VCaP (cell line): ENCODE measurements around the gene RNF180.
"Not testable (repeated sequence)": the region's sequence is repeated elsewhere in the genome, so short reads cannot be mapped to it uniquely, and the experiment has no call there.

Experiments used
- H3K27ac ChIP-seq: fragments of 450-650 bp; 2 replicates; pipeline ENCODE4 v1.5.1; 2017
- TF ChIP-seq, protein P1 (sequence below): fragments of 450-650 bp; conservative IDR thresholded peaks from 2 replicates; pipeline ENCODE4 v1.5.1; 2017; ENCODE audit warnings: mild to moderate bottlenecking, moderate library complexity

The RNF180 gene

DNA sequence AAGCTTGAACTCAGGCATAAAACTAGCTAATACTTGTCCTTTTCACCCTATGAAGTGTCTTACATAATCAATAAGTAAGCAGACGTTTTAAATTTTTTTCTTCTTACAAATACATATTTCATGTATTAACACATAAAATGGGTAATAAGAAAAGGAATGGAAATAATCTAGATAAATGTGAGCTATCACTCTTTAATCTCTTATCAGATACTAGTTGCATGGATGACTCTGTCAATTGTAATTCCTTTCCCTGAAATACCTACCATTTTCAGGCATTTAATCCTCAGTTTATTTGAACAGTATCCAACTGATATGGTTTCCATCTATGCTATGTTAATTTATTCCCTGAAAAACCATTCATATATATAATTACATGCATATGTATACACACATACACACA, 174.1 kb downstream of the RNF180 start:
- TF ChIP-seq, protein P1, sequence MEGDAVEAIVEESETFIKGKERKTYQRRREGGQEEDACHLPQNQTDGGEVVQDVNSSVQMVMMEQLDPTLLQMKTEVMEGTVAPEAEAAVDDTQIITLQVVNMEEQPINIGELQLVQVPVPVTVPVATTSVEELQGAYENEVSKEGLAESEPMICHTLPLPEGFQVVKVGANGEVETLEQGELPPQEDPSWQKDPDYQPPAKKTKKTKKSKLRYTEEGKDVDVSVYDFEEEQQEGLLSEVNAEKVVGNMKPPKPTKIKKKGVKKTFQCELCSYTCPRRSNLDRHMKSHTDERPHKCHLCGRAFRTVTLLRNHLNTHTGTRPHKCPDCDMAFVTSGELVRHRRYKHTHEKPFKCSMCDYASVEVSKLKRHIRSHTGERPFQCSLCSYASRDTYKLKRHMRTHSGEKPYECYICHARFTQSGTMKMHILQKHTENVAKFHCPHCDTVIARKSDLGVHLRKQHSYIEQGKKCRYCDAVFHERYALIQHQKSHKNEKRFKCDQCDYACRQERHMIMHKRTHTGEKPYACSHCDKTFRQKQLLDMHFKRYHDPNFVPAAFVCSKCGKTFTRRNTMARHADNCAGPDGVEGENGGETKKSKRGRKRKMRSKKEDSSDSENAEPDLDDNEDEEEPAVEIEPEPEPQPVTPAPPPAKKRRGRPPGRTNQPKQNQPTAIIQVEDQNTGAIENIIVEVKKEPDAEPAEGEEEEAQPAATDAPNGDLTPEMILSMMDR, result no peak
- H3K27ac ChIP-seq, result no peak overlapping the region

DNA sequence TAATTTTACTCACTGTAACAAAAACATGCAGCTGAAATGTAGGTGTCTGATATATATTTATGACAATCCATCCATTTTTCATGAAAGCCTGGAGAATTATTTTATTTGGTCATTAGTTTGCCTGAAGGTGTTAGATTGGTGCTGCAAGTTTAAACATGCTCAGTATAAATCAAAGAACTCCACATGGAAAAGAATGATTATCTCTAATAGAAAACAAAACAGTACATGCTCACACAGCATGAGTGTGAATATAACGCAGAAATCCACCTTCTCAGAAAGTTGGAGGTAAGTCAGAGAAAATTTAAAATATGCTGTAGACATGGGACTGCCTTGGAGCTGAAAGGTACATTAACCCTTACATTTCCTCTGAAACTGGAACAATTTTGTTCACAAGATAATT, 174.7 kb downstream of the RNF180 start:
- H3K27ac ChIP-seq, result no peak overlapping the region
- TF ChIP-seq, protein P1, result no peak

DNA sequence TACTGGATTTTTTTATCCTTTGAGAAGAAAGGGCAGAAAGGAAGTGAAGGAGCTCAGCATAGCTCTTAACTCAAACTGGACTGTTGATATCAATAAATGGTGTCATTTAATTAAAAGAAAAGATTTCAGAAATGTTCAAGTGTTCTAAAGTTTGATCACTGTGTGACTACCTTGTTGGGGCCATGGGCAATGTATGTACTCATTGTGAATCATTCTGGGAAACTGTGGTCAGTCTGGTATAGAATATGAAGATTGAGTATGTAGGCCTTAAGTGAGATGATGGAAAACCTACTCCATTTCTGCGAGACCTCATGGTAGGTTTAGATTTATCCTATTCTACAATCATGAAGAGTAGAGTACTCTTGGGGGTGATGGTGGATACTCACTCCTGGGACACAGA, 175.7 kb downstream of the RNF180 start:
- TF ChIP-seq, protein P1, result no peak
- no peak overlapping the region for H3K27ac ChIP-seq

DNA sequence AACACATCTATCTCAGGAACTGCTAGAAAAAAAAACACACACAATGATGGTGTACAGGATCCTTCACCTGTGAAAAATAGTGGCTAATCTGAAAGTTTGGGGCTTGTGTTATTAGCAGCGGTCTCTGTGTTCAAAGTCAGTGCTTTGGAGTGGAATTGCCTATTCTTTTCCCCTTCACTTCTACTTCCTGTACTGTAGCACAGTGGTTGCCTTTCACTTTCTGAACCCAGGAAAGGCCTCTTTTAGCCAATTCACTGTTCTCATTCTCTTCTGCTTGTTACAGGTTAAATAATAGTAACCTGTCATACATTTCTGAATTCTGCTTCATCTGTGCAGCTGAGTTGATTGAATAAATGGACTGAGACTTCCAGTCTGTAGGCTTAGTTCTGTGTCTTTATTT, 178.9 kb downstream of the RNF180 start:
- H3K27ac ChIP-seq, result no peak overlapping the region
- TF ChIP-seq, protein P1, result no peak

DNA sequence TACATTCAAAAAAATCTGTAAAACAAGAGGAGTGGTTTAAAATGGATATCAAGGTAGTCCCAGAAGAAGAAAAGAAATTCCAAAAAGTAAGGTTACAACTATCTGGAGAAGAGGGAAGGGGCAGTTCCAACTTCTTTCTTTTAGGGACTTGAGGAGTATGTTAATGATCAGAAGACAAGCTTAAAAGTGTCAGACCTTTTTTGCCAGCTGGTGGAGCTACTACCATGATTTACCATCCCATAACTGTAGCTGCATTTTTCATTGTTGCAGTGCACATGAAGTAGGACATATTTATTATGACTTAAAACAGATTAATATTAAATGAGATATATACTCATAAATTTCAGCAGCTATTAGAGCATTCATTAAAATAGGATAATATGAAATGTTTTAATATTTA, 181.7 kb downstream of the RNF180 start:
- TF ChIP-seq, protein P1, result peak; percentile 62
- no peak overlapping the region for H3K27ac ChIP-seq

DNA sequence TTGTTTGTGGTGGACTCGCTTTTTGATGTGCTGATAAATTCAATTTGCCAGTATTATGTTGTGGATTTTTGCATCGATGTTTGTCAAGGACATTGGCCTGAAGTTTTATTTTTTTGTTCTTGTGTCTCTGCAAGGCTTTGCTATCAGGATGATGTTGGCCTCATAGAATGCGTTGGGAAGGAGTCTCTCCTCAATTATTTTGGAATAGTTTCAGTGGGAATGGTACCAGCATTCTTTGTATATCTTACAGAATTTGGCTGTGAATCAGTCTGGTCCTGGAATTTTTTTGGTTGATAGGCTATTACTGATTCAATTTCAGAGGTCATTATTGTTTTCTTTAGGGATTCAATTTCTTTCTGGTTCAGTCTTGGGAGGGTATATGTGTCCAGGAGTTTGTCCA, 198.8 kb downstream of the RNF180 start:
- TF ChIP-seq, protein P1, result no peak
- no peak overlapping the region for H3K27ac ChIP-seq

DNA sequence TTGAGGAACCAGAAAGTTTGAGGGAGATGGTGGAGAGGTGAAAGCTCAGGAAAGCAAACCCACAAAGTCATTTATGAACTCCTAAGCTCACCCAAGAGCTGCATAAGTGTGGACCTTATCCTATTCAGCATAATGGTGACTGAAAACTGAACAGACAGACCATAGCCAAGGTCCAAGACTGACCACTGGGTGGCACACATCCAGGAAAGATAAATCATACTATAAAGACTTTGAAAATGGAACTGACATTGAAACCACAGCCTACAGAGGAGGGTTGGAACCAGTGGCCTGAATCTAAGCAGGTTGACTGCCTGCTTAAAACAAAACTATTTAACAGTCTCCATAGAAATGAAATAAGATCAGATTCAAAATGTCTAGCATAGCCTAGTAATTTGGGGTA, 219.1 kb downstream of the RNF180 start:
- no peak overlapping the region for H3K27ac ChIP-seq
- TF ChIP-seq, protein P1, result peak; percentile 66

DNA sequence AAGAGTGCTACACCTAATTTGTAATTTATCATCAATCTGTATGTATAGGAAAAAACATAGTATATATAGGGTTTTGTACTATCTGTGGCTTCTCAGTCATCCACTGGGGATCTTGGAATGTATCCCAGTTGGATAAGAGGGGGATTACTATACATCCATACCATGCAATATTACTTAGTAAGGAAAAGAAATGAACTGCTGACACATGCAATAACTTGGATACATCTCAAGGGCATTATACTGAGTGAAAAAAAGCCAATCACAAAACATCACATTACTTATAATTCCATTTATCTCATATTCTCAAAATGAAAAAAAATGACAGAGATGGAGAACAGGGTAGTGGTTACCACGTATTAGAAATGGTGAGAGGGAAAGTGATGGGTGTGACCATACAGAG, 231.9 kb downstream of the RNF180 start:
- TF ChIP-seq, protein P1, result no peak
- H3K27ac ChIP-seq, result no peak overlapping the region

DNA sequence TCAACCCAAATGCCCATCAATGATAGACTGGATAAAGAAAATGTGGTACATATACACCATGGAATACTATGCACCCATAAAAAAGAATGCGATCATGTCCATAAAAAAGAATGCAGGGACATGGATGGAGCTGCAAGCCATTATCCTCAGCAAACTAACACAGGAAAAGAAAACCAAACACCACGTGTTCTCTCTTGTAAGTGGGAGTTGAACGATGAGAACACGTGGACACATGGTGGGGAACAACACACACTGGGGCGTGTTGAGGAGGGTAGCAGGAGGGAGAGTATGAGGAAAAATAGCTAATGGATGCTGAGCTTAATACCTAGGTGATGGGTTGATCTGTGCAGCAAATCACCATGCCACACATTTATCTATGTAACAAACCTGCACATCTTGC, 233.1 kb downstream of the RNF180 start:
- H3K27ac ChIP-seq, result not testable (repeated sequence)

DNA sequence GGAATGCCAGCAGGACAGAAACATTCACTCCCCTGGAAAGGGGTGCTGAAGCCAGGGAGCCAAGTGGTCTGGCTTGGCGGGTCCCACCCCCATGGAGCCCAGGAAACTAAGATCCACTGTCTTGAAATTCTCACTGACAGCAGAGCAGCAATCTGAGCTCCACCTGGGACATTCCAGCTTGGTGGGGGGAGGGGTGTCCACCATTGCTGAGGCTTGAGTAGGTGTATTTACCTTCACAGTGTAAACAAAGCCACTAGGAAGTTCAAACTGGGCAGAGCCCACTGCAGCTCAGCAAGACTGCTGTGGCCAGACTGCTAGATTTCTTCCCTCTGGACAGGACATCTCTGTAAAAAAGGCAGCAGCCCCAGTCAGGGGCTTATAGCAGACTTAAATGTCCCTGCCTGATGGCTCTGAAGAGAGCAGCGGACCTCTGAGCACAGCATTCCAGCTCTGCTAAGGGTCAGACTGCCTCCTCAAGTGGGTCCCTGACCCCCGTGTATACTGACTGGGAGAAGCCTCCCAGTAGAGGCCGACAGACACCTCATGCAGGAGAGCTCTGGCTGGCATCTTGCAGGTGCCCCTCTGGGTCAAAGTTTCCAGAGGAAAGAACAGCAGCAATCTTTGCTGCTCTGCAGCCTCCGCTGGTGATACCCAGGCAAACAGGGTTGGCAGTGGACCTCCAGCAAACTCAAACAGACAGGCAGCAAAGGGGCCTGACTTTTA, 241.6 kb downstream of the RNF180 start:
- H3K27ac ChIP-seq, result 0 out of 2 replicates have a peak overlapping the region, but pooled peaks have one; percentile 10
